ENCODE results near the gene CDH6.

DNA sequence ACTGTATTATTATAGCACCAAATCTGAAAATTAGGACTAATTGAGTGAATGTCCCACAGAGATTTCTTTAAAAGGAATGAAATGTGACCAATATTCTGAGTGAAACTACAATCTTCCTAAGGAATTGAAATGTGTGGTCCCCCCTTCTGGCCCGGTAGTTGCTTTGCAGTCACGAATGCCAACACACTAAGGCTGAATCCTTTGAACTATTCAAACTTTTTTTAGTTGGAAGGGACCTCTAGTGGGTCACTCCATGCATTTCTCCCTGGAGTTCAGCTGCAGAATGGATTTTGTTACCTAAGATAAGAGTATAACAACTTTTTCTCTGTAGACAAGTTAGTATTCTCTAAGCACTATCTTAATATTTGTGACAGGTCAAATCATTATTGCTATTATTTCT, 2.8 kb downstream of the CDH6 start:
- TF ChIP-seq, protein P1, sequence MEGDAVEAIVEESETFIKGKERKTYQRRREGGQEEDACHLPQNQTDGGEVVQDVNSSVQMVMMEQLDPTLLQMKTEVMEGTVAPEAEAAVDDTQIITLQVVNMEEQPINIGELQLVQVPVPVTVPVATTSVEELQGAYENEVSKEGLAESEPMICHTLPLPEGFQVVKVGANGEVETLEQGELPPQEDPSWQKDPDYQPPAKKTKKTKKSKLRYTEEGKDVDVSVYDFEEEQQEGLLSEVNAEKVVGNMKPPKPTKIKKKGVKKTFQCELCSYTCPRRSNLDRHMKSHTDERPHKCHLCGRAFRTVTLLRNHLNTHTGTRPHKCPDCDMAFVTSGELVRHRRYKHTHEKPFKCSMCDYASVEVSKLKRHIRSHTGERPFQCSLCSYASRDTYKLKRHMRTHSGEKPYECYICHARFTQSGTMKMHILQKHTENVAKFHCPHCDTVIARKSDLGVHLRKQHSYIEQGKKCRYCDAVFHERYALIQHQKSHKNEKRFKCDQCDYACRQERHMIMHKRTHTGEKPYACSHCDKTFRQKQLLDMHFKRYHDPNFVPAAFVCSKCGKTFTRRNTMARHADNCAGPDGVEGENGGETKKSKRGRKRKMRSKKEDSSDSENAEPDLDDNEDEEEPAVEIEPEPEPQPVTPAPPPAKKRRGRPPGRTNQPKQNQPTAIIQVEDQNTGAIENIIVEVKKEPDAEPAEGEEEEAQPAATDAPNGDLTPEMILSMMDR (IDR thresholded peaks at IDR 0.05) = no peak
- no peak for TF ChIP-seq EZH2 (IDR thresholded peaks at IDR 0.05; ENCODE audit: borderline replicate concordance, insufficient read depth, low read depth, low read length, poor library complexity, severe bottlenecking)

Data from B cell (primary cell).